A549 (cell line): Measurements from ENCODE around the gene TBX2. TPM values are rescaled to one million over a fixed set of nuclear protein-coding genes. Genes with fewer than 3 reads are reported as not detected.
"Not testable (repeated sequence)": the region's sequence is repeated elsewhere in the genome, so short reads cannot be mapped to it uniquely, and the experiment has no call there.

Source experiments
- ATAC-seq, 2 experiments: fragments of 200-7000 bp in 1 of 2; fragments of >200 bp in 1 of 2; cut with Nextera tagmentation in 1 of 2; cut with Tn5 transposase in 1 of 2; 3 replicates each; pipeline versions ENCODE4 v1.8.0 to v1.9.1; 2018 to 2020; ENCODE audit warnings: mild to moderate bottlenecking in 1 of 2, moderate library complexity in 1 of 2
- CTCF ChIA-PET: fragments of 300-600 bp; sonication (Branson Sonifier 250); formaldehyde crosslinking; extraction: SDS; loops from one replicate; lab custom pipeline; 2021; ENCODE audit warnings: antibody characterized with exemption, inconsistent platforms; lab: Yijun Ruan, JAX
- POLR2A ChIA-PET: fragments of 350-600 bp; formaldehyde crosslinking; extraction: SDS; loops from one replicate; lab custom pipeline; 2021; ENCODE audit warnings: antibody characterized with exemption, inconsistent platforms; lab: Yijun Ruan, JAX
- DNase-seq, 2 experiments: peaks; one replicate each; pipeline versions ENCODE4 v3.0.0 to v3.0.0-alpha.2; 2011 to 2016; ENCODE audit warnings: low read depth in 1 of 2, low spot score in 1 of 2
- FAIRE-seq: peaks from 2 replicates; lab custom pipeline; 2011; peaks lifted over from hg19 to GRCh38; lab: Jason Lieb, UNC
- H3K27ac ChIP-seq, 2 experiments: fragments of >200 bp; sonication (Bioruptor Twin); formaldehyde crosslinking; 3 replicates each; pipeline ENCODE4 v1.5.1; 2016 to 2017
- H3K4me1 ChIP-seq: fragments of >200 bp; sonication (Bioruptor Twin); formaldehyde crosslinking; 3 replicates; pipeline ENCODE4 v1.6.1; 2016
- H3K4me2 ChIP-seq: fragments of >200 bp; sonication (Bioruptor Twin); formaldehyde crosslinking; 3 replicates; pipeline ENCODE4 v1.6.1; 2016
- H3K4me3 ChIP-seq: fragments of >200 bp; sonication (Bioruptor Twin); formaldehyde crosslinking; 3 replicates; pipeline ENCODE4 v1.5.1; 2016
- H3K9me3 ChIP-seq: fragments of >200 bp; sonication (Bioruptor Twin); formaldehyde crosslinking; 3 replicates; pipeline ENCODE4 v1.6.1; 2016
- BHLHE40 ChIP-seq: IDR thresholded peaks from 2 replicates; pipeline ENCODE4 v1.6.1; 2012; ENCODE audit warnings: low read depth, low read length, inconsistent platforms
- CBX2 ChIP-seq: fragments of 200-600 bp; sonication (generic); IDR thresholded peaks from 2 replicates; pipeline ENCODE4 v1.6.1; 2016; ENCODE audit warnings: low read depth, mild to moderate bottlenecking, borderline replicate concordance
- CBX8 ChIP-seq: fragments of 200-600 bp; sonication (generic); IDR thresholded peaks from 2 replicates; pipeline ENCODE4 v1.6.1; 2016
- CEBPB ChIP-seq, 2 experiments: fragments of >200 bp in 1 of 2; sonication (Bioruptor Twin) in 1 of 2; formaldehyde crosslinking in 1 of 2; IDR thresholded peaks; 2 replicates each; pipeline ENCODE4 v1.6.1; 2012 to 2016
- EP300 ChIP-seq, 2 experiments: fragments of >200 bp; sonication (Bioruptor Twin); formaldehyde crosslinking; IDR thresholded peaks; 2 replicates in 1 of 2; 3 replicates in 1 of 2; pipeline ENCODE4 v1.6.1; 2016 to 2017
- ESRRA ChIP-seq: fragments of 150-350 bp; IDR thresholded peaks from 2 replicates; pipeline ENCODE4 v1.6.1; 2014; ENCODE audit warnings: mild to moderate bottlenecking, low read length, borderline replicate concordance
- HEYL ChIP-seq: fragments of 250-450 bp; sonication (Bioruptor Pico); IDR thresholded peaks from 2 replicates; pipeline ENCODE4 v1.8.0; 2021; ENCODE audit warnings: mild to moderate bottlenecking, moderate library complexity
- HOXA7 ChIP-seq: fragments of 250-450 bp; sonication (Bioruptor Pico); IDR thresholded peaks from 2 replicates; pipeline ENCODE4 v1.5.0; 2020; ENCODE audit warnings: mild to moderate bottlenecking, moderate library complexity
- HOXB13 ChIP-seq: fragments of 250-450 bp; sonication (Bioruptor Pico); IDR thresholded peaks from 2 replicates; pipeline ENCODE4 v1.5.0; 2020; ENCODE audit warnings: low read depth, mild to moderate bottlenecking, moderate library complexity
- JUNB ChIP-seq: fragments of >200 bp; sonication (Bioruptor Twin); formaldehyde crosslinking; IDR thresholded peaks from 2 replicates; pipeline ENCODE4 v1.6.1; 2016
- KDM1A ChIP-seq: fragments of 200-600 bp; sonication (generic); IDR thresholded peaks from 2 replicates; pipeline ENCODE4 v1.6.1; 2016; ENCODE audit warnings: low read depth, mild to moderate bottlenecking
- KDM5A ChIP-seq: fragments of 200-600 bp; sonication (generic); IDR thresholded peaks from 2 replicates; pipeline ENCODE4 v1.6.1; 2016; ENCODE audit warnings: antibody characterized with exemption, mild to moderate bottlenecking
- MAZ ChIP-seq: fragments of 150-350 bp; IDR thresholded peaks from 2 replicates; pipeline ENCODE4 v1.6.1; 2014; ENCODE audit warnings: antibody characterized with exemption, low read depth, low read length, borderline replicate concordance
- MYC ChIP-seq: IDR thresholded peaks from 2 replicates; pipeline ENCODE4 v1.6.1; 2012; ENCODE audit warnings: mild to moderate bottlenecking, inconsistent platforms, low read length, improper control_type of control experiment, borderline replicate concordance
- RAD21 ChIP-seq, 2 experiments: fragments of >200 bp in 1 of 2; sonication (Bioruptor Twin) in 1 of 2; formaldehyde crosslinking in 1 of 2; IDR thresholded peaks in 1 of 2; conservative IDR thresholded peaks in 1 of 2; 2 replicates in 1 of 2; 3 replicates in 1 of 2; pipeline ENCODE4 v1.6.1; 2012 to 2018; ENCODE audit warnings: inconsistent platforms in 1 of 2
- RARB ChIP-seq: fragments of 250-450 bp; sonication (Bioruptor Pico); IDR thresholded peaks from 2 replicates; pipeline ENCODE4 v1.8.0; 2021; ENCODE audit warnings: mild to moderate bottlenecking, moderate library complexity
- SMC3 ChIP-seq: fragments of >200 bp; sonication (Bioruptor Twin); formaldehyde crosslinking; IDR thresholded peaks from 3 replicates; pipeline ENCODE4 v1.6.1; 2018; ENCODE audit warnings: inconsistent platforms
- SREBF2 ChIP-seq: fragments of 450-650 bp; IDR thresholded peaks from 2 replicates; pipeline ENCODE4 v1.6.1; 2014; ENCODE audit warnings: mild to moderate bottlenecking, moderate library complexity
- USF2 ChIP-seq: fragments of 450-650 bp; IDR thresholded peaks from 2 replicates; pipeline ENCODE4 v1.6.1; 2014; ENCODE audit warnings: antibody characterized with exemption
- ZFP36 ChIP-seq: fragments of 450-650 bp; IDR thresholded peaks from 2 replicates; pipeline ENCODE4 v1.6.1; 2014; ENCODE audit warnings: borderline replicate concordance; ENCODE audit not compliant: partially characterized antibody
- ZNF302 ChIP-seq: fragments of 250-450 bp; sonication (Bioruptor Pico); IDR thresholded peaks from 2 replicates; pipeline ENCODE4 v1.9.0; 2021; ENCODE audit warnings: inconsistent platforms, mild to moderate bottlenecking, moderate library complexity
- ZSCAN20 ChIP-seq: fragments of 250-450 bp; sonication (Bioruptor Pico); IDR thresholded peaks from 2 replicates; pipeline ENCODE4 v1.8.0; 2022; ENCODE audit warnings: mild to moderate bottlenecking, moderate library complexity
- WGBS: methylation state at CpG from one replicate; pipeline ENCODE4 v1.1.6; 2017; ENCODE audit errors: missing lambda C conversion rate; 5-methylcytosine and 5-hydroxymethylcytosine counted together
- polyA plus RNA-seq, 4 experiments: library from polyadenylated mRNA; depleted of rRNA in 3 of 4; stranded (reverse); fragments of >200 nt; fragmentation: RNase III in 1 of 4; extraction: RNeasy Plus Mini Kit Qiagen cat#74134 plus additional on column Dnase treatment in 1 of 4; gene quantifications; 2 replicates in 3 of 4; 3 replicates in 1 of 4; pipeline ENCODE4 v1.2.3, GENCODE V29; 2011 to 2017
- TF ChIP-seq, protein P1 (sequence below): fragments of >200 bp; sonication (Bioruptor Twin); formaldehyde crosslinking; IDR thresholded peaks from 3 replicates; pipeline ENCODE4 v1.5.1; 2016
- TF ChIP-seq, protein P2 (sequence below): IDR thresholded peaks from 2 replicates; pipeline ENCODE4 v1.6.1; 2012; ENCODE audit warnings: low read depth, borderline replicate concordance
- TF ChIP-seq, protein P3 (sequence below): fragments of 250-450 bp; sonication (Bioruptor Pico); IDR thresholded peaks from 2 replicates; pipeline ENCODE4 v1.5.0; 2020; ENCODE audit warnings: low read depth, mild to moderate bottlenecking, moderate library complexity

TBX2 gene
- polyA plus RNA-seq, 2 of the 4 experiments (the other 2 are of a cell fraction) = 0.71 to 2.3 TPM

DNA sequence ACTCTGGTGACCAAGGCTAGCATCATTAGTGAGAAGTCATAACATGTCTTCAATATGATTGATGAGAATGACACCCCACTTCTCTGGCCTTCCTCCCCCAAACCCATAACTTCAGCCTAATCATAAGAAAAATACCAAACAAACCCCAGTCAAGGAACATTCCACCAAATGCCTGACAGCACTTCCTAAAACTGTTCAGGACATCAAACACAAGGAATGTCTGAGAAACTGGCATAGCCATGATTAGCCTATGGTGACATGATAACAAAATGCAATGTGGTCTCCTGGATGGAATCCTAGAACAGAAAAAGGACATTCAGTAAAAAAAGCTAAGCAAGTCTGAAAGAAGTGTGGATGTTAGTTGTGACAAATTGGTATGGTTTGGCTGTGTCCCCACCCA lies 27.9 kb downstream of the TBX2 start:
- FAIRE-seq (no peak), ATAC-seq (no peak), DNase-seq (no peak)
- CTCF ChIA-PET = interaction anchor here (0.6 to 19.8 kb wide), 14 partner anchors 10 to 409 kb away, joined by 3 to 357 read pairs (median 4); no protein-coding TSS in a partner anchor
- Histone ChIP-seq H3K4me1 (peaks cover 38% of the 10 kb centered on the region), H3K9me3 (peaks cover 5% of the 10 kb centered on the region; the same call in 1 of the 3 replicates), H3K4me3 (no peak overlapping the region), H3K4me2 (peak overlapping the region; percentile 42; the same call in 1 of the 3 replicates), H3K27ac (peak overlapping the region; percentile 63 to 69)
- POLR2A ChIA-PET = no interaction called here
- TF ChIP-seq EP300 (IDR thresholded peaks at IDR 0.05) (no peak), ESRRA (no peak), ZSCAN20 (CRISPR knock-in tag) (no peak), CEBPB (IDR thresholded peaks at IDR 0.05) (no peak), HOXA7 (CRISPR knock-in tag) (no peak), BHLHE40 (no peak), RAD21 (conservative IDR thresholded peaks at IDR 0.05 in 1 of 2, IDR thresholded peaks at IDR 0.05 in 1 of 2) (no peak), SREBF2 (no peak), SMC3 (no peak)
- TF ChIP-seq, protein P1, sequence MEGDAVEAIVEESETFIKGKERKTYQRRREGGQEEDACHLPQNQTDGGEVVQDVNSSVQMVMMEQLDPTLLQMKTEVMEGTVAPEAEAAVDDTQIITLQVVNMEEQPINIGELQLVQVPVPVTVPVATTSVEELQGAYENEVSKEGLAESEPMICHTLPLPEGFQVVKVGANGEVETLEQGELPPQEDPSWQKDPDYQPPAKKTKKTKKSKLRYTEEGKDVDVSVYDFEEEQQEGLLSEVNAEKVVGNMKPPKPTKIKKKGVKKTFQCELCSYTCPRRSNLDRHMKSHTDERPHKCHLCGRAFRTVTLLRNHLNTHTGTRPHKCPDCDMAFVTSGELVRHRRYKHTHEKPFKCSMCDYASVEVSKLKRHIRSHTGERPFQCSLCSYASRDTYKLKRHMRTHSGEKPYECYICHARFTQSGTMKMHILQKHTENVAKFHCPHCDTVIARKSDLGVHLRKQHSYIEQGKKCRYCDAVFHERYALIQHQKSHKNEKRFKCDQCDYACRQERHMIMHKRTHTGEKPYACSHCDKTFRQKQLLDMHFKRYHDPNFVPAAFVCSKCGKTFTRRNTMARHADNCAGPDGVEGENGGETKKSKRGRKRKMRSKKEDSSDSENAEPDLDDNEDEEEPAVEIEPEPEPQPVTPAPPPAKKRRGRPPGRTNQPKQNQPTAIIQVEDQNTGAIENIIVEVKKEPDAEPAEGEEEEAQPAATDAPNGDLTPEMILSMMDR = no peak

GRCh38 chr17:61429274-61429673 lies 29.6 kb downstream of the TBX2 start:
- ChIA-PET POLR2A (no interaction called here), CTCF (interaction anchor here (1.4 to 7.0 kb wide), 4 partner anchors 12 to 122 kb away, joined by 4 to 61 read pairs (median 10); no protein-coding TSS in a partner anchor)
- FAIRE-seq (no peak), ATAC-seq (no peak), DNase-seq (no peak)
- H3K4me3 ChIP-seq = no peak overlapping the region
- WGBS = 26% methylated on average over 1 of the region's 1 CpG
- TF ChIP-seq USF2 (no peak), CEBPB (IDR thresholded peaks at IDR 0.05) (no peak), KDM5A (no peak), ESRRA (no peak), JUNB (no peak), HEYL (no peak), ZNF302 (CRISPR knock-in tag) (no peak), CBX8 (no peak), CBX2 (no peak), MAZ (no peak), SMC3 (no peak), ZSCAN20 (CRISPR knock-in tag) (no peak), RARB (CRISPR knock-in tag) (no peak), HOXB13 (no peak), ZFP36 (no peak), MYC (no peak), KDM1A (no peak)
- TF ChIP-seq, protein P1 = no peak
- TF ChIP-seq, protein P2, sequence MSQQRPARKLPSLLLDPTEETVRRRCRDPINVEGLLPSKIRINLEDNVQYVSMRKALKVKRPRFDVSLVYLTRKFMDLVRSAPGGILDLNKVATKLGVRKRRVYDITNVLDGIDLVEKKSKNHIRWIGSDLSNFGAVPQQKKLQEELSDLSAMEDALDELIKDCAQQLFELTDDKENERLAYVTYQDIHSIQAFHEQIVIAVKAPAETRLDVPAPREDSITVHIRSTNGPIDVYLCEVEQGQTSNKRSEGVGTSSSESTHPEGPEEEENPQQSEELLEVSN = no peak
- TF ChIP-seq, protein P3, sequence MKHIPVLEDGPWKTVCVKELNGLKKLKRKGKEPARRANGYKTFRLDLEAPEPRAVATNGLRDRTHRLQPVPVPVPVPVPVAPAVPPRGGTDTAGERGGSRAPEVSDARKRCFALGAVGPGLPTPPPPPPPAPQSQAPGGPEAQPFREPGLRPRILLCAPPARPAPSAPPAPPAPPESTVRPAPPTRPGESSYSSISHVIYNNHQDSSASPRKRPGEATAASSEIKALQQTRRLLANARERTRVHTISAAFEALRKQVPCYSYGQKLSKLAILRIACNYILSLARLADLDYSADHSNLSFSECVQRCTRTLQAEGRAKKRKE = no peak
- peak overlapping the region in 1 of 2 experiments; percentile 7; a peak in 1 of 6 replicates for H3K27ac ChIP-seq
- peaks cover 43% of the 10 kb centered on the region for H3K4me1 ChIP-seq
- H3K9me3 ChIP-seq = peaks cover 5% of the 10 kb centered on the region; the same call in 1 of the 3 replicates
- H3K4me2 ChIP-seq = no peak overlapping the region

- H3K4me2 ChIP-seq, DNase-seq, H3K9me3 ChIP-seq, FAIRE-seq, H3K4me3 ChIP-seq, POLR2A ChIA-PET, H3K27ac ChIP-seq, ATAC-seq: not testable (repeated sequence)
- H3K4me1 ChIP-seq = peaks cover 43% of the 10 kb centered on the region
- CTCF ChIA-PET = interaction anchor here (1.4 kb wide), 1 partner anchor 12 kb away, joined by 4 read pairs; no protein-coding TSS in a partner anchor
- WGBS = 88% methylated on average over 6 of the region's 6 CpGs
Observed at GRCh38 chr17:61429831-61430230, 30.2 kb downstream of the TBX2 start.
